Activated CD8-positive, alpha-beta memory T cell treated with anti-CD3 and anti-CD28 coated beads for 36 hours (primary cell): ENCODE results near the gene PLA2G4E. TPM values are rescaled to one million over a fixed set of nuclear protein-coding genes. Genes with fewer than 3 reads are reported as not detected.

Source experiments
- CTCF ChIA-PET: fragments of 350-600 bp; sonication (Branson Sonifier 250); formaldehyde crosslinking; loops from one replicate; lab custom pipeline; 2021; ENCODE audit warnings: antibody characterized with exemption; lab: Charles Lee
- POLR2A ChIA-PET: fragments of 350-600 bp; sonication (Branson Sonifier 250); formaldehyde crosslinking; loops from one replicate; lab custom pipeline; 2021; ENCODE audit warnings: antibody characterized with exemption; lab: Charles Lee
- total RNA-seq, 2 experiments: library from RNA; stranded (reverse); gene quantifications; one replicate each; pipeline ENCODE4 v1.2.3, GENCODE V29; 2021

Gene PLA2G4E
- total RNA-seq, 2 experiments from 2014 or later: not detected

- POLR2A ChIA-PET: interaction anchor here (1.0 to 3.3 kb wide), 2 partner anchors 31 to 555 kb away, joined by 3 to 25 read pairs; partner anchors contain the start of gene EHD4
- CTCF ChIA-PET: interaction anchor here (1.1 to 8.2 kb wide), 3 partner anchors 31 to 166 kb away, joined by 3 to 55 read pairs (median 5); partner anchors contain the start of genes EHD4 and MAPKBP1
These were observed 80.9 kb downstream of the PLA2G4E start for GRCh38 chr15:41939986-41940385.

- CTCF ChIA-PET: interaction anchor here (0.5 to 8.2 kb wide), 4 partner anchors 16 to 34 kb away, joined by 3 to 55 read pairs (median 3); partner anchors contain the start of gene EHD4
- POLR2A ChIA-PET: interaction anchor here (0.7 to 4.2 kb wide), 2 partner anchors 34 to 124 kb away, joined by 6 to 67 read pairs; partner anchors contain the start of gene EHD4
These were observed 83.3 kb downstream of the PLA2G4E start for GRCh38 chr15:41937568-41937923.

DNA sequence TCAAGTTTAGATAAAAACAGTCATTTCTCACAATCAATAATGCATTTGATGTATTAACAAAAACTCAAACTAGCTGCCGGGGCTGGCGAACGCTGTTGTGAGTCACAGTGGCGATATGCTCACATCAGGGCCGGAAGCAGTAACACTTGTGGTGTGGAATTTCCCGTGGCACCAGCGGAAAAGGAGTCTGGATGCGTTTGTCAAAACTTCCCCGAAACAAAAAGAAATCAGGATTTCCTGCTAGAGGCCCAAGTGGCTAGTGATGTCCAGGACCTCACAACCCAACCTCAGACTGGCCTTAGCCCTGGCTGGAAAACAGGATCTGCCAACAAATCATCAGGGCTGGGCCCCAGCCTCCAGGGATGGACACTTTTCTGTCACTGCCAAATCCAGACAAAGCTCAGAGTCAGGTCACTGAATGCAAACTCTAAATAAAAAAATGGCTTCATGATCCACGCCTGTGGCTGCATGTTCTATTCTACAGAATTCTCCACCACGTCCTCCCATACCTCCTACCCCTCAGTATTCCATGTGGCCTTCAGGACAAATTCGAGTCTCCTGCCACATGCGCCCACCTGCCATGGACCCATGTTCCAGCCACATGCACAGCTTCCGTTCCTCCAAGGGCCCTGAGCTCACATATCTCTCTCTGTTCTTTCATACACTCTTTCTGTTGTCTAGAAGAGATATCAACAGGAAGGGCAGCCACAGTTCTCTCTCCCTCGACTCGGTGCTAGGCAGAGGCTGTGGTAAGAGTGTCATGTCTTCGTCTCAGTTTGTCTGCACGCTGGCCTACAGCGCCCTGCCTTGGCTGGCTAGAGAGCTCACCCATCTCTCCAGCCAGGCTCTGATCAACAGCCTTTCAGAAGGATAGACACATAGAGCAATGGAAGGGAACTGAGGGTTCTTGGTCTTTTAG lies 83.9 kb downstream of the PLA2G4E start:
- ChIA-PET CTCF (interaction anchor here (0.5 to 8.2 kb wide), 5 partner anchors 17 to 44 kb away, joined by 3 to 55 read pairs (median 3); partner anchors contain the start of gene EHD4), POLR2A (interaction anchor here (0.7 to 4.2 kb wide), 3 partner anchors 30 to 125 kb away, joined by 3 to 67 read pairs (median 6); partner anchors contain the start of gene EHD4)

DNA sequence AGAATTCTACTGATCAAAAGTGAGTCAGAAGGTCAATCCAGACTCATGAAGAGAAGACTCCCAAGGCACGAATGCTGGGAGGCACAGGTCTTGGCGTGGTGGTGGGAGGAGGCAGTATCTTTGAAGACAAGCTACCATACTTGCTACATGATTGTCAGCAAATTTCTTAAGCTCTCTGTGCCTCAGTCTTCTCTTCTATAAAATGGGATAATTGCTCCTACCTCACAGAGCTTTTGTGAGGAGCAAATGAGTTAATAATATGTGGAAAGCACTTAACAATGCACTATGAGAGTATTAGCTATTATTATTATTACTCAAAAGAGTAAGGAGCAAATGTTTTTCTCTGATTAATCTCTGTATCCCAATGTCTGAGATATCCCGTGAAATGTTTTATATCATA lies 84.7 kb downstream of the PLA2G4E start:
- ChIA-PET POLR2A (interaction anchor here (0.9 to 4.2 kb wide), 2 partner anchors 30 to 35 kb away, joined by 3 to 67 read pairs; partner anchors contain the start of gene EHD4), CTCF (interaction anchor here (0.6 to 8.2 kb wide), 3 partner anchors 35 to 148 kb away, joined by 3 to 55 read pairs (median 6); partner anchors contain the start of gene EHD4)

GRCh38 chr15:41935566-41936020 lies 85.2 kb downstream of the PLA2G4E start:
- POLR2A ChIA-PET: interaction anchor here (0.5 to 4.2 kb wide), 3 partner anchors 17 to 36 kb away, joined by 3 to 67 read pairs (median 4); partner anchors contain the start of gene EHD4
- CTCF ChIA-PET: interaction anchor here (0.6 to 8.2 kb wide), 3 partner anchors 36 to 149 kb away, joined by 3 to 55 read pairs (median 6); partner anchors contain the start of gene EHD4

DNA sequence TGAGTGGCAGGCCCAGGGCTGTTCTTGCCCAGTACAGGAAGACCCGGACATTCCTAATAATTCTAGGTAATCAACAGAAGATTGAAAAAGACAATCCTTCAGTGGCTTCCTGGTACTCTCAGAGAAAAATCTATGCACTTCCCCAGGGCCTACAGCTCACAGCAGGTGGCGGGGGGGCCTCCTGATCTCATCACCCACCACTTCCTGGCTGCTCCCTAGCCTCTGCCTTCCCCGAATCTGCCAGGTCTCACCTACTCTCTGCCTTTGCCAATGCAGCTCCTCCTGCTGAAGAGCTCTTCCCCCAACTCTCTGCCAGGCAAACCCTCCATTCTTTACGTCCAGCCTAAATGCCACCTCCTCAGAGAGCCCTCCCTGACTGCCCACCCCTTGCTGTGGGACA lies 86.0 kb downstream of the PLA2G4E start:
- POLR2A ChIA-PET: interaction anchor here (0.5 to 4.2 kb wide), 2 partner anchors 18 to 36 kb away, joined by 4 to 67 read pairs; partner anchors contain the start of gene EHD4
- CTCF ChIA-PET: interaction anchor here (8.2 kb wide), 1 partner anchor 36 kb away, joined by 55 read pairs; the partner anchor contains the start of gene EHD4

GRCh38 chr15:41933771-41934170 lies 87.1 kb downstream of the PLA2G4E start:
- POLR2A ChIA-PET: interaction anchor here (4.2 kb wide), 1 partner anchor 38 kb away, joined by 67 read pairs; the partner anchor contains the start of gene EHD4
- CTCF ChIA-PET: interaction anchor here (1.0 to 8.2 kb wide), 3 partner anchors 29 to 48 kb away, joined by 4 to 55 read pairs (median 4); partner anchors contain the start of gene EHD4

- POLR2A ChIA-PET: no interaction called here
- CTCF ChIA-PET: interaction anchor here (1.0 to 8.2 kb wide), 3 partner anchors 28 to 48 kb away, joined by 4 to 55 read pairs (median 4); partner anchors contain the start of gene EHD4
These were observed 87.5 kb downstream of the PLA2G4E start for GRCh38 chr15:41933326-41933725.

- ChIA-PET POLR2A (no interaction called here), CTCF (interaction anchor here (1.0 to 8.2 kb wide), 3 partner anchors 38 to 49 kb away, joined by 3 to 55 read pairs (median 4); partner anchors contain the start of gene EHD4)
These were observed 88.1 kb downstream of the PLA2G4E start for GRCh38 chr15:41932511-41933289.

DNA sequence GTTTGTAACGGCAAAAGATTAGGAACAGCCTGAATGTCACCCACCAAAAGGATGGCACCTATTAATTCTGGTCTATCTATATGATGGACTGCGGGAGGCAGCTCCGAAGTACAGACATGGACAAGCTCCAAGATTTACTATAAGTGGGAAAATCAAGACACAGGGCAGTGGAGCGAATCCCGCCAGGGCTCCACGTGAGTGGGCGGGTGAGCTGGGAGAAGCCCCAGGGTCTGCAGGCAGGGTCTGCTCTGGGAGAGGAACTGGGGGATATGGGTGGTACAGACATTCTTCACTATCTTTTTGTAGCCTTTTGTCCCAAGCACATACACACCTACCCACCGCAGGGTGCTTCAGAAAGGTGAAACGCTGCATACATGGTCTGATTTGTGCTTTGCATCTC lies 88.7 kb downstream of the PLA2G4E start:
- ChIA-PET CTCF (interaction anchor here (1.0 kb wide), 1 partner anchor 37 kb away, joined by 3 read pairs; no protein-coding TSS in a partner anchor), POLR2A (interaction anchor here (0.6 kb wide), 1 partner anchor 9 kb away, joined by 4 read pairs; no protein-coding TSS in a partner anchor)

Other genes starting within 250 kb of the PLA2G4E start
- gene MAPKBP1, start 246.6 kb downstream of the PLA2G4E start, total RNA-seq: 10 to 100 TPM; 17.3 to 18.6 TPM
- gene JMJD7, start 192.9 kb downstream of the PLA2G4E start, total RNA-seq: 10 to 100 TPM; 16.2 to 16.3 TPM
- gene PLA2G4B, start 182.2 kb downstream of the PLA2G4E start, total RNA-seq: 1 to 10 TPM; 4.1 to 4.5 TPM
- under 1 TPM; 0.21 to 0.23 TPM for gene SPTBN5, start 127.0 kb downstream of the PLA2G4E start, total RNA-seq
- 10 to 100 TPM; 25.8 TPM for gene EHD4, start 48.5 kb downstream of the PLA2G4E start, total RNA-seq
- gene PLA2G4D, start 73.5 kb upstream of the PLA2G4E start, total RNA-seq: not detected
- not detected for gene PLA2G4F, start 135.6 kb upstream of the PLA2G4E start, total RNA-seq
- gene VPS39, start 187.3 kb upstream of the PLA2G4E start, total RNA-seq: 10 to 100 TPM; 40.6 to 46.1 TPM